ENCODE data around the gene CUEDC2.

CUEDC2 gene

GRCh38 chr10:102413053-102413705, 19.2 kb downstream of the CUEDC2 start:
- Histone ChIP-seq H3K4me3 (ENCODE audit: low read depth in 1 of 2, low read length in 2 of 2) (no peak overlapping the region), H3K27me3 (ENCODE audit: low read depth, low read length) (peaks cover 42% of the 10 kb centered on the region), H3K36me3 (ENCODE audit: control insufficient read depth in 1 of 2, insufficient read depth in 2 of 2, low read length in 2 of 2) (no peaks in the 10 kb centered on the region), H3K27ac (ENCODE audit: low read length) (no peak overlapping the region), H3K9me3 (ENCODE audit: control insufficient read depth in 1 of 2, low read length in 2 of 2) (no peaks in the 10 kb centered on the region), H3K4me1 (ENCODE audit: control insufficient read depth in 1 of 2, insufficient read depth in 2 of 2, low read length in 2 of 2) (peaks cover 0 to 20% of the 10 kb centered on the region in 2 donors)

DNA sequence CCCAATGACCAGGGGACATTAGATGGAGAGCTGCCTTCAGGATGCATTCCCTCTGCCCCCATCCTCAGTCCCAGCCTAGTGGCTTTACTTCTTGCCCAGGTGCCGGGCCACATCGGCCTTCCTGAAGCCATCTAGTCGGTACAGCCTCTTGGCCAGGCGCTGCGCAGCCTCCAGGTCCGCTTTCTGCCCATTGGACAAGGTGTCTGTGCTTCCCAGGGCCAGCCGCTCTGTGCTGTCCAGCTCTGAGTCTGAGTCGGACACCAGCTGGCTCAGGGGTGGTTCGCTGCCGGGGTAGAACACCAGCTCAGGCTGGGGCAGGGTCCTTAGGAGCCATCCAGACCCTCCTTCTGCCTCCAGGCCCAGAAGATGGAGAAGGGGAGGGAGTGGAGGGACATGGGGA, 20.1 kb downstream of the CUEDC2 start:
- H3K36me3 ChIP-seq (ENCODE audit: control insufficient read depth in 1 of 2, insufficient read depth in 2 of 2, low read length in 2 of 2) = no peaks in the 10 kb centered on the region
- no peaks in the 10 kb centered on the region for H3K9me3 ChIP-seq (ENCODE audit: control insufficient read depth in 1 of 2, low read length in 2 of 2)
- peaks cover 0 to 20% of the 10 kb centered on the region in 2 donors for H3K4me1 ChIP-seq (ENCODE audit: control insufficient read depth in 1 of 2, insufficient read depth in 2 of 2, low read length in 2 of 2)
- H3K27ac ChIP-seq (ENCODE audit: low read length) = no peak overlapping the region
- peaks cover 33% of the 10 kb centered on the region for H3K27me3 ChIP-seq (ENCODE audit: low read depth, low read length)
- H3K4me3 ChIP-seq (ENCODE audit: low read depth in 1 of 2, low read length in 2 of 2) = no peak overlapping the region

DNA sequence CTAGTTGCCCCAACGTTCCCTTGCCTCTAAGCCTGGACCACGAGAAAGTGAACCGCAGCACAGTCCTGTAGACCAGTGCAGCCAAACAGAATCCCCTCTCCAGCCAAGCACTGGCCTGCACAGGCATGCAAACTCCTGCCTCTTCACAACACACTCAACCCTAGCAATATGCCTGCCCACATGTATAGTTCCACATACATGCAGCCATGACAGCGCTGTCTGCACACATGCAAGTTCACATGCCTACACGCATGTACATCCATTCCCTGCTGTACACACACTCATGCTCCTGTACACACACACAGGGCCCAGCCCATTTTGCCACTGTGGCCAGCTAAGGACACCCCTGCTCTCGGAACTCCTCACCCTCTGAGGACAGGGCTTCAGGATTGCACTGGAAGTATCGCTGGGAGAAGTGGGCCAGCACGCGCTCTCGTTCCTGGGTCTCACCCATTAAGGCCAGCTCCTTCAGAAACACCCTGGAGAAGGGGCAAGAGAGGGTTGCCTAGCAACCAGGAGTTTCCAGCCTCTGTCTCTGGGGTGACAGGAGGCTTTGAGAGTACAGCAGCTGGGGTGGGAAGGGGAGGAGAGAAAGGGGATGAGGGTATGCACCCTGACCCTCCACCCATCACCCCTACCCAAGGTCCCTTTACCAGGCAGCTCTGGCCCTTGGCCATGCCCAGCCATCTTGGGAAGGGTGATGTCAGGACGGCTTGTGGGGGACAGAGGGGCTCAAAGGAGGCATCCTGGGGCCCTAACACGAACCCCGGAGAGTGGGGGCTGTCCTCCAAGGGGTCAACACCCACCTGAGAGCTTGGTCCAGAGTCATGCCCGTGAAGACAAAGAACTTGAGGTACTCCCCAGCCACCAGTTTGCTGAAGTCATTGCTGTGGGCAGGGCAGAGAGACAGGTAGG, 20.8 kb downstream of the CUEDC2 start:
- Histone ChIP-seq H3K36me3 (ENCODE audit: control insufficient read depth in 1 of 2, insufficient read depth in 2 of 2, low read length in 2 of 2) (no peaks in the 10 kb centered on the region), H3K4me3 (ENCODE audit: low read depth in 1 of 2, low read length in 2 of 2) (no peak overlapping the region), H3K27me3 (ENCODE audit: low read depth, low read length) (peaks cover 30% of the 10 kb centered on the region), H3K27ac (ENCODE audit: low read length) (no peak overlapping the region), H3K9me3 (ENCODE audit: control insufficient read depth in 1 of 2, low read length in 2 of 2) (no peaks in the 10 kb centered on the region), H3K4me1 (ENCODE audit: control insufficient read depth in 1 of 2, insufficient read depth in 2 of 2, low read length in 2 of 2) (peaks cover 0 to 20% of the 10 kb centered on the region in 2 donors)

GRCh38 chr10:102410429-102411073, 21.8 kb downstream of the CUEDC2 start:
- H3K4me1 ChIP-seq (ENCODE audit: control insufficient read depth in 1 of 2, insufficient read depth in 2 of 2, low read length in 2 of 2) = peaks cover 0 to 23% of the 10 kb centered on the region in 2 donors
- no peaks in the 10 kb centered on the region for H3K36me3 ChIP-seq (ENCODE audit: control insufficient read depth in 1 of 2, insufficient read depth in 2 of 2, low read length in 2 of 2)
- H3K9me3 ChIP-seq (ENCODE audit: control insufficient read depth in 1 of 2, low read length in 2 of 2) = no peaks in the 10 kb centered on the region
- peak overlapping the region in 1 of 2 donors; percentile 74 for H3K4me3 ChIP-seq (ENCODE audit: low read depth in 1 of 2, low read length in 2 of 2)
- H3K27ac ChIP-seq (ENCODE audit: low read length) = peak overlapping the region; percentile 76
- peaks cover 30% of the 10 kb centered on the region for H3K27me3 ChIP-seq (ENCODE audit: low read depth, low read length)

DNA sequence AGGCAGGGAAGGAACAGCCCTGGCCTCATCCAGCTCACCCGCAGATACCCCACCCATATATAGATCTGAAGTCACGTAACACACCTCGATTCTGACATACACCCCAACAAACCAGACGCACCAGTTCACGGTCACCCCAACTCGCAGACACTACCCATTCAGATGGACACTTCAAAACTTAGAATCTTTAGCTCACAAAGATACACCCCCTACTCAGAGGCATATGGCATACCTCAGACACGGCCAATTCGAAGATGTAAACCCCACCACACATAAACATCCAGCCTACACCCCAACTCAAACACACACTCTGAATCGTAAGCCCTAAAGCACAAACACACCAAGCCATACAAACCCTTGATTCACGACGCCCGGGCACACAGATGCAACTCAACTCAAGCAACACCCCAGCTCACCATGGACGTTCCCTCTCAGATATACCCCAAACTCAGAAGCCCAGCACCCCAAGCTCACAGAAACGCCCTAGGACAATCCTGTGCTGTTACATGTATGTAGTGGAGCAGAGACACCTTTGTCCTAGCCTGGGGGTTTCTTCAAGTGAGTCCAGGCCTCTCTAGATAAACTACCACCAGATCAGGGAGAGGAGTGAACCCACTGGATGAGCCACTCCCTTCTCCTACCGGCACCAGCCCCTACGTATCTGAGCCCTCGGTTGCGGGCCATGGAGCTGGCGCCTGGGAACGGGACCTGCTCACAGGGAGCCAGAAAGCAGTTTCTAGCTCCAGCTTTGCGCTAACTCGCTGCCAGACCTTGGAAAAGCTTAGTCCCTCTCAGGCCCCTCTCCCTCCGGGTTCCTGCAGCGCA, 22.6 kb downstream of the CUEDC2 start:
- peak overlapping the region; percentile 76 for H3K27ac ChIP-seq (ENCODE audit: low read length)
- H3K9me3 ChIP-seq (ENCODE audit: control insufficient read depth in 1 of 2, low read length in 2 of 2) = no peaks in the 10 kb centered on the region
- peaks cover 0 to 30% of the 10 kb centered on the region in 2 donors for H3K4me1 ChIP-seq (ENCODE audit: control insufficient read depth in 1 of 2, insufficient read depth in 2 of 2, low read length in 2 of 2)
- H3K27me3 ChIP-seq (ENCODE audit: low read depth, low read length) = peaks cover 30% of the 10 kb centered on the region
- H3K4me3 ChIP-seq (ENCODE audit: low read depth in 1 of 2, low read length in 2 of 2) = peak overlapping the region in 1 of 2 donors; percentile 74
- no peaks in the 10 kb centered on the region for H3K36me3 ChIP-seq (ENCODE audit: control insufficient read depth in 1 of 2, insufficient read depth in 2 of 2, low read length in 2 of 2)

GRCh38 chr10:102408728-102409603, 23.4 kb downstream of the CUEDC2 start:
- Histone ChIP-seq H3K9me3 (ENCODE audit: control insufficient read depth in 1 of 2, low read length in 2 of 2) (no peaks in the 10 kb centered on the region), H3K4me3 (ENCODE audit: low read depth in 1 of 2, low read length in 2 of 2) (peak overlapping the region; percentile 37 to 74), H3K27ac (ENCODE audit: low read length) (peak overlapping the region; percentile 86), H3K4me1 (ENCODE audit: control insufficient read depth in 1 of 2, insufficient read depth in 2 of 2, low read length in 2 of 2) (peaks cover 0 to 37% of the 10 kb centered on the region in 2 donors), H3K27me3 (ENCODE audit: low read depth, low read length) (peaks cover 30% of the 10 kb centered on the region), H3K36me3 (ENCODE audit: control insufficient read depth in 1 of 2, insufficient read depth in 2 of 2, low read length in 2 of 2) (no peaks in the 10 kb centered on the region)

DNA sequence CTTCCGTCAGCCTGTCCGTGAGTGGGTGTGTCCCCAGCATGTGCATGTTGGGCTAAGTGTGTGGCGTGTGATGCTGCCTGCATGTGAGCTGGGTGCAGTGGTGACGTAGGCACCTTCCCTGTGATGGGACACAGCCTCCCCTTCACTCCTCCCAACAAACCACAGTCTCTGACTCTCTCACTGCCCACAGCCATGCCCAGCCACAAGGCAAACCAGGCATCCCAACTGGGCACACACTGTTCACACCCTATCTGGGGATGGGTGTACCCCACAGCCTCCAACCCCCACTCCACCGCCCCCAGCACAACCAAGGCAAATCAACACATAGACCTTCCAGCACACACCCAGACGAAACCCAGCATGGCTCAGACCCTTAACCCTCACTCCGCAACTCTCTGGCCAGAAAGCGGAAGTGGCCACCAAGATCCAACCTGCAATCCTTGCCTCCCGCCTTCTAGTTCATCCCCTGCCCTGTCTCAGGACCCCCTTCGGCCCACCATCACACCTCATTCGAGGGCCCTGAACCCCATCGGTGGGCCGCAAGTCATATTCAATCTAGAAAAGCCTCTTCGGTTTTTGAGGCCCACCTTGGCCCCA, 24.1 kb downstream of the CUEDC2 start:
- Histone ChIP-seq H3K4me1 (ENCODE audit: control insufficient read depth in 1 of 2, insufficient read depth in 2 of 2, low read length in 2 of 2) (peaks cover 0 to 45% of the 10 kb centered on the region in 2 donors), H3K27ac (ENCODE audit: low read length) (peak overlapping the region; percentile 86), H3K9me3 (ENCODE audit: control insufficient read depth in 1 of 2, low read length in 2 of 2) (no peaks in the 10 kb centered on the region), H3K36me3 (ENCODE audit: control insufficient read depth in 1 of 2, insufficient read depth in 2 of 2, low read length in 2 of 2) (peaks cover 0 to under 1% of the 10 kb centered on the region in 2 donors), H3K4me3 (ENCODE audit: low read depth in 1 of 2, low read length in 2 of 2) (peak overlapping the region; percentile 37 to 74), H3K27me3 (ENCODE audit: low read depth, low read length) (peaks cover 30% of the 10 kb centered on the region)

GRCh38 chr10:102407425-102408130, 24.8 kb downstream of the CUEDC2 start:
- H3K27ac ChIP-seq (ENCODE audit: low read length) = peak overlapping the region; percentile 86

GRCh38 chr10:102406815-102407214, 25.6 kb downstream of the CUEDC2 start:
- Histone ChIP-seq H3K36me3 (ENCODE audit: control insufficient read depth in 1 of 2, insufficient read depth in 2 of 2, low read length in 2 of 2) (peaks cover 4 to 13% of the 10 kb centered on the region in 2 donors), H3K4me1 (ENCODE audit: control insufficient read depth in 1 of 2, insufficient read depth in 2 of 2, low read length in 2 of 2) (peaks cover 0 to 57% of the 10 kb centered on the region in 2 donors), H3K27ac (ENCODE audit: low read length) (peak overlapping the region; percentile 86), H3K4me3 (ENCODE audit: low read depth in 1 of 2, low read length in 2 of 2) (peak overlapping the region in 1 of 2 donors; percentile 74), H3K27me3 (ENCODE audit: low read depth, low read length) (peaks cover 25% of the 10 kb centered on the region), H3K9me3 (ENCODE audit: control insufficient read depth in 1 of 2, low read length in 2 of 2) (no peaks in the 10 kb centered on the region)

More at GRCh38 chr10:102407425-102408130, 24.8 kb downstream of the CUEDC2 start:
- H3K4me1 ChIP-seq (ENCODE audit: control insufficient read depth in 1 of 2, insufficient read depth in 2 of 2, low read length in 2 of 2) = peaks cover 0 to 50% of the 10 kb centered on the region in 2 donors
- H3K9me3 ChIP-seq (ENCODE audit: control insufficient read depth in 1 of 2, low read length in 2 of 2) = no peaks in the 10 kb centered on the region
- peak overlapping the region; percentile 37 to 74 for H3K4me3 ChIP-seq (ENCODE audit: low read depth in 1 of 2, low read length in 2 of 2)
- peaks cover 0 to 5% of the 10 kb centered on the region in 2 donors for H3K36me3 ChIP-seq (ENCODE audit: control insufficient read depth in 1 of 2, insufficient read depth in 2 of 2, low read length in 2 of 2)
- peaks cover 30% of the 10 kb centered on the region for H3K27me3 ChIP-seq (ENCODE audit: low read depth, low read length)
